Stomach (tissue), 4 donors: ENCODE measurements around the gene VPS4B.

Source experiments
- CTCF ChIP-seq, 7 experiments: fragments of 450-650 bp in 4 of 7; fragments of 200-600 bp in 3 of 7; sonication (generic) in 3 of 7; IDR thresholded peaks; one replicate each; pipeline ENCODE4 v1.5.1; 2016 to 2019; ENCODE audit warnings: antibody characterized with exemption in 7 of 7, control low read depth in 2 of 7, mild to moderate bottlenecking in 1 of 7
- POLR2A ChIP-seq, 4 donors: fragments of 450-650 bp; IDR thresholded peaks; one replicate each; pipeline ENCODE4 v1.6.1; 2016; ENCODE audit warnings: antibody characterized with exemption in 4 of 4, control low read depth in 2 of 4, mild to moderate bottlenecking in 1 of 4, moderate library complexity in 1 of 4

GRCh38 chr18:63422087-63422863, at the start of gene VPS4B:
- no peak for TF ChIP-seq CTCF (IDR thresholded peaks at IDR 0.05)
- TF ChIP-seq POLR2A (IDR thresholded peaks at IDR 0.05), result peak in 2 of 4 donors; percentile 41 to 48
